ENCODE data around the gene LARGE1.
"Not testable (repeated sequence)": the region's sequence is repeated elsewhere in the genome, so short reads cannot be mapped to it uniquely, and the experiment has no call there.

The LARGE1 gene

GRCh38 chr22:33472462-33473344, 447.6 kb downstream of the LARGE1 start:
- DNase-seq (ENCODE audit: low spot score): no peak

- no peak for DNase-seq (ENCODE audit: low spot score)
These were observed 449.8 kb downstream of the LARGE1 start for GRCh38 chr22:33470456-33470855.

DNA sequence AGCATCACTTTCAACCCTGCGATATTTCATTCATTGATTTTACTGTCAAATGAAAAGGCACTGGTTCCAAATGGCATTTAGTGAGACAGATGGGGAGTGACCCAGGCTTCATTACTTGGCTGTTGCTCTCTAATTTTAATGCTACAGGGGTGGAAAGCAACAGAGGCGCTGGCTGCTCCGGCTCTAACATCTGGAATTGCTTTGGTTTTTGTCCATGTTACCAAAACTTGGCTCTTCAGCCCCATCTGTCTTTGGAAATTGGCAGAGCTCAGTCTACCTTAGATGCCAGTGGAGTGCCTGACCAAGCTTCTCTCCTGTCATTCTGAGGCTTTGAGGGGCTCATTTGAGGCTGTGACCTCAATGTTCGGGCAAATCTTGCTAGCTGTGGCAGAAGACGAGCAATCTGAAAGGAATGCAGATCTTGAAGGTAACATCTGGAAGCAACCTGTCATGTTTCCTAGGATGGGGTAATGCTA, 452.6 kb downstream of the LARGE1 start:
- DNase-seq (ENCODE audit: low spot score): peak; percentile 55

DNA sequence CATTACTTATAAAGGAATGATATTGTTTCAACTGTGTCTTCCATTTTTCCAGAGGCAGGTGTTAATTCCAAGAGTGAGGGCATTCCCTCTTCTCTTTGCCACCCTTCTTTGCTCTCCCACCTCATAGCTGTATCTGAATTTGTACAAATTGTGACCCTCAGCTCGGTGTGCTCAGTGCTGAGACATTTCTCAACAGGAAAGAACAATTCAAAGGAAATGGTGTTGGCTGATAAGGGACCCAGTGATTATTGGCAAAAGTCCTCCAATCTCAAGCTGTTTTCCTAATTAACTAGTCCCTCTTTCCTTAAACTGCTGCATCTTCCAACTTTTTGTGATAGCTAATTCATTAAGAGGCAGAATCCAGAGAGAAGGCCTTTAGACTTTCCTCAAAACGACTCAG, 453.2 kb downstream of the LARGE1 start:
- no peak for DNase-seq (ENCODE audit: low spot score)

DNA sequence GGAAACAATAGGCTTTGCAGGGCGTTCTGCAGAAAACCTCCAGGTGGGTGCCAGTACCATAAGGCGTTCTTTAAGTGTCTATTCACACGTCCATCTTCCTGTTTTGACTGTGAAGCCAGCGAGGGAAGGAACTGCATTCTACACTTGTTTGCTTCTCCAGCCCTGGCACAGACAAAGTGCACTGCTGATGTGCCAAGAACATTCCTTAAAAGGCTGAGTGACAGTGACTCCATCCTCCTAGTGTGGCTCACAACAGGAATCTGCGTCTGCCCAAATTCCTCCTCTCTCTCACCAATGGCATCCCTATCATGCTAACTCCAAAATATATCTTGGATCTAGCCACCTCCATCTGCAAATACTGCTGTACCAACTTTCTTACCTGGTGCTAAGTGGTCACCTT, 454.7 kb downstream of the LARGE1 start:
- DNase-seq (ENCODE audit: low spot score): no peak

DNA sequence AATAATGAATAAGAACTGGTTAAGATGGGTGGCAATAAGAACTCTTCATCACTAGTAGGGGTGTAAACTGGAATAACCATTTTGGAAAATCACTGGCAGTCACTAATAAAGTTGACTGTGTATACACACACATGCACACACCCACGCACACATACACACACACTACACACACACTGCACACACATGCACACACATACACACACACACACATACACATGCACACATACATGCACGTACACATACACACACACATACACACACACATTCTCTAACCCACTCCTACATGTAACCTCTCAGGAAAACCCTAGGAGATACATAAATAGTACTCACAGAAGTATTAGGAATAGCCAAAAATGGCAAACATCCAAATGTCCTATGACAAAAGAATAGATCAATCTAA, 455.6 kb downstream of the LARGE1 start:
- no peak for DNase-seq (ENCODE audit: low spot score)

- DNase-seq (ENCODE audit: low spot score): no peak
These were observed 458.4 kb downstream of the LARGE1 start for GRCh38 chr22:33461698-33462434.

GRCh38 chr22:33461245-33461644, 459.0 kb downstream of the LARGE1 start:
- DNase-seq (ENCODE audit: low spot score): not testable (repeated sequence)

- DNase-seq (ENCODE audit: low spot score): no peak
These were observed 461.1 kb downstream of the LARGE1 start for GRCh38 chr22:33459137-33459536.

DNA sequence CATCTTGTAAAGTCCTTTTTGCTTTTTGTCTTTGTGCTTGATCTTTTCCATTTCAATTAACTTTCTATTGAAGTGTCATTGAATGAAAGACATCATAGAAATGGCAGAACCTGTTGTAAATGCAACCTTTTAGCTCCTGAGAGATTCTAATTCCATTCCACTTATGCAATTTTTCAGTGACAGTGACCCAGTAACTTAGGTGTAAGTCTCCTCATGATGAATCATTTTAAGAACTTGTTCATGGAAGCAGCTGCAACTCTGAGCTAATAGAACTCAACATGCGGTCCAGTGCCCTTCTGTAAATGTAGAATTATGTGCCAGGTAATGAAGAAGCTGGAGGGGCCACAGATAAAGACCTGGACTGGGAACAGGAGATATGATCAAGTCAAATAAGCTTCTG, 463.8 kb downstream of the LARGE1 start:
- no peak for DNase-seq (ENCODE audit: low spot score)

GRCh38 chr22:33455036-33455435, 465.2 kb downstream of the LARGE1 start:
- no peak for DNase-seq (ENCODE audit: low spot score)

DNA sequence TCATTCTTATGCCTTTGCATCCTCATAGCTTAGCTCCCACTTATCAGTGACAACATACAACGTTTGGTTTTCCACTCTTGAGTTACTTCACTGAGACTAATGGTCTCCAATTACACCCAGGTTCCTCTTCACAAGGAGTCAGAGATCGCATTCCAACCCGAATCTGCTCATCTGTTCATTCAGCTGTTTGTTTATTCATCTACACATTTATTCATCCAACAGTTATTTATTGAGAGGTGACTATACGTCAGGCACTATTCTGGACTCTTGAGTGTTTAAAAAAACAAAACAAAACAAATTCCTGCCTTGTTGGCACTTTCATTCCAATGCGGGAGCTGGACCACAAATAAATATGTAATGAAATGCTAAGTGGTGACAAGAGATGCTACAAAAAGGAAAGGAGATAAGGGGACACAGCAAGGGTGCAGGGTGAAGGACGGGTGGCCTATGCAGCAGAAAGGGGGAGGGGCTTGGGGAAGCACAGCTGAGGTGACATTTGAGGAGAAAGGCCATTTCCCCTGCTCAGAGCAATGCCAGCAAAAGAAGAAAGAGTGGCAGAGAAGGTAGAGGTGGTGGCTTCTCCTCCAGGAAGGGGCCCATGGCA, 468.3 kb downstream of the LARGE1 start:
- no peak for DNase-seq (ENCODE audit: low spot score)

GRCh38 chr22:33450756-33451155, 469.5 kb downstream of the LARGE1 start:
- DNase-seq (ENCODE audit: low spot score): no peak

DNA sequence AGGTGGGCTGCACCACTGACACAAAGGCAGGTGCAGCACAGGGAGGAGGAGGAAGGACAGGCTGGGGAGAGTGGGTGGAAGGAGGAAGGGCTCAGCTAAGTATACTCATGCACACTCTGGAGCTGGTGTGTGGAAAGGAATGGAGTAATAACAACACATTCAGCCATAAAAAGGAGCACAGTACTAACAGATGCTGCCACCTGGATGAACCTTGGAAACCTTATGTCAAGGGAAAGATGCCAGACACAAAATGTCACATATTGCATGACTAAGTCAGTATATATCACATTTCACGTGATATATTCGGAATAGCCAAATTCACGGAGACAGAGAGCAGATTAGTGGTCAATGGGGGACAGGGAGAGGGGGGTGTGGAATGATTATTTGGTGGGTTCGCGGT, 472.5 kb downstream of the LARGE1 start:
- no peak for DNase-seq (ENCODE audit: low spot score)

DNA sequence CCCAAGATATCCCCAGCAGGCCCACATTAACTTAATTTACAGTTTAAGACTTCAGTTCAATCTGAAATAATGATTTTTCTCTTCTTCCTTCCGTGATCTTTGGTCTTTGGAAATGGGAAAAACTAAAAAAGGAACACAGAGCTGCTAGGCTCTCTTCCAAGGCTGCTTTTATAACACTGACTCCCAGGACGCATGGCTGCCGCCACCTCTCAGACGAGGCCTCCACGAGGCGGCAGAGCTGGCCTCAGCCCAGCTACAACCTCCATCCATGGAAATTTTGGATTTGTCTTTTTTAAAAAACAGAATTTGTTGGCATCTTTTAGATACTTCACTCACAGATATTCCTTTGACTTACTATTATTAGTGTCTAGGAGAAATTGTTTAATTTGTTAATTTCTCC, 476.6 kb downstream of the LARGE1 start:
- DNase-seq (ENCODE audit: low spot score): no peak

DNA sequence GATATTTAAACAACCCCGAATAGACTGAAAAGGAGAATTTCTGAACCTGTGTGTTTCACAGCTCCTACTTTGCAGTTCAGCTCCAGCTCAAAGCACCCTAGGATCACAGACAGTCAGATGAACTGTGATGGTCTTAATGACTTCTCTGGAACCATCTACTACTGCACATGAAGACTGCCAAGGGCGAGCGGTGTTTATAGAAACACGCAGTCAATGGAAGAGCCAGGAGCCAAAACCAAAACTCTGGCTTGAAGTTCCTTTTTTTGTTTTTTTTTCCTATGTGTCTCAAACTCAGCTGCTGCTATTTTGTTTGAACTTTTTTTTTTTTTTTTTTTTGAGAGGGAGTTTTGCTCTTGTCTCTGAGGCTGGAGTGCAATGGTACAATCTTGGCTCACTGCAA, 479.5 kb downstream of the LARGE1 start:
- no peak for DNase-seq (ENCODE audit: low spot score)

DNA sequence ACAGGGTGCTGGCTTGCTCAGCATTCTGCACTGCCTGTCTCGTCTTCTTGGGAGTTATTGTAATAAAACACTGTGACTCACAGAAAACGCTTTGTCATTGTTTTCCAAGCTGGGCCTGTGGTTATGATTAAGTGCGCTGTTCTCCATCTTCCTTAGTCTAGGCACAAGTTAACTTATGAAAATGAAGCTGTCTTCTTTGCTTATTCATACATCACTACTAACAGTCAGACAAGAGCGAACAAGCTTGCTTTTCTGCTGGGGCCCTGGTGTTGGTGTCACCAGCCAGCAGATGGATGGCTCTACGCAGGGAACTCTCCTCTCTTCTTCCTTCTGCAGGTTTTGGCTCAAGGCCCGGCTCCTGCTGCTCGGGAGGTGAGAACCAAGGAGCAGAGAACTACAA, 482.0 kb downstream of the LARGE1 start:
- DNase-seq (ENCODE audit: low spot score): peak; percentile 67

GRCh38 chr22:33431300-33431699, 489.0 kb downstream of the LARGE1 start:
- no peak for DNase-seq (ENCODE audit: low spot score)

DNA sequence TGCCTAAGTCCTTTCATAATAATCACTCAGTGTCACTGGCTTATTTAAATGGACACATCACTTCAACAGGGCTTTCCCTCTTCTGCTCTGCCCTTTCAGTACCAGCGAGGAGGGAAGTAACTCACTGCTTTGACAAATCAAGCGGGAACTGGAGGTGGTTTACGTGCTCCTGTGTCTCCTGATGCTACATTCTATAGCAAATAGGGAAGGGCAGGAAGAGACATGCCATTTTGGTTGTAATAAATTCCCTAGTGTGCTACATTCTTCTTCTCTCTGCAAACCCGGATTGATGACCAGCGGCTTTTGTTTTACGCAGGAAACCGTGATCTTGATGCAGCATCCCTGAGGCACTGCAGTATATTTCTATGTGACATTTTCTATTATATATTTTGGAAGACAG, 491.0 kb downstream of the LARGE1 start:
- no peak for DNase-seq (ENCODE audit: low spot score)

- DNase-seq (ENCODE audit: low spot score): no peak
These were observed 492.8 kb downstream of the LARGE1 start for GRCh38 chr22:33427461-33427860.

DNA sequence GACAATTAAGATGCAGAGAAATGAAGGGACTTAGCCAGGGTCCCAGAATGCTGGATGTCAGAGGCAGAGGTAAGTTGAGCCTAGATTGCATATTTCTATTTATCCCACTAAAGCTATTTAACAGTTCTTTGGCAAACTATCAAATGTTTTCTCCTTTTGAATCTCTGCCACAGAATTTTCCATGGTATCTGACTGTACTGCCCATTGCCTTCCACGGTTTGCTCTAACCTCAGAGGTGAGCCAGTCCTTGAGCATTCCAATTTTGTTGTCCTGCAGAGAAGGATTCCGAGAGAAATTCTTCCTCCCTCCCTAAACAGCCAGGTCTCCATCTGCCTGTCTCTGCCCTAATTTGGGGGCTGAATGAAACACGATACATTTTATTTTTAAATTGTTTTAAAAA, 493.8 kb downstream of the LARGE1 start:
- no peak for DNase-seq (ENCODE audit: low spot score)

GRCh38 chr22:33421859-33422258, 498.4 kb downstream of the LARGE1 start:
- no peak for DNase-seq (ENCODE audit: low spot score)

DNA sequence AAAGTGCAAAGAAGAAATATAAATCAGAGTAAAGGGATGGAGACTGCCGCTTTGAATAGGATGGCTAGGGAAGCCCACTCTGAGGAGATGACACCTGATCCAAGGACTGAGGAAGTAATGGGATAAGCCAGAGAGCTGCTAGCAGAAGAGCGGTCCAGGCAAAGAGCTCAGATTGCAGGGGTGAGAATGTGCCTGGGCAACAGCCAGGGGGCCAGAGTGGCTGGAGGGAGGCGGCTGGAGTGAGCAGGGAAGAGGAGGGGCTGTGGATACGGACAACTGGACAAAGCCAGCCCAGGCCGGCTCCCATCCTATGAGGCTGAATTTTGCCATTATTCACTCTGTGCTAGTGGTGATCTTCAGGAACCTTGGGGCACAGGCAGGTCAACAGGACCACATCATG, 501.8 kb downstream of the LARGE1 start:
- no peak for DNase-seq (ENCODE audit: low spot score)

Data from GM03348 (cell line).